Activated CD4-positive, alpha-beta T cell treated with anti-CD3 and anti-CD28 coated beads, Interleukin-10, Interleukin-2, amounts not matched to agents 100 ng/mL and 50 ng/mL, durations not matched to agents 16 hours and 8 hours (primary cell): ENCODE measurements around the gene NACAD.

Experiments used
- DNase-seq: peaks from one replicate; pipeline ENCODE4 v3.0.0-alpha.2; 2020

The NACAD gene

GRCh38 chr7:45112648-45113047 is 23.9 kb upstream of the NACAD start:
- DNase-seq, result no peak

- peak; percentile 96 for DNase-seq
Measured at GRCh38 chr7:45111298-45112223, 22.8 kb upstream of the NACAD start, which contains the start of gene TBRG4. TSS of gene TBRG4 (minus strand) at chr7:45111697. CDS start at chr7:45109237, 2,460 bp downstream.

GRCh38 chr7:45108863-45109262 is 20.1 kb upstream of the NACAD start:
- DNase-seq, result no peak

- DNase-seq, result no peak
Measured at GRCh38 chr7:45107356-45107755, 18.6 kb upstream of the NACAD start.

GRCh38 chr7:45106820-45107219 is 18.1 kb upstream of the NACAD start:
- no peak for DNase-seq

- no peak for DNase-seq
Measured at GRCh38 chr7:45105588-45106188, 16.9 kb upstream of the NACAD start.

GRCh38 chr7:45104844-45105587 is 16.2 kb upstream of the NACAD start:
- DNase-seq, result no peak

- no peak for DNase-seq
Measured at GRCh38 chr7:45103958-45104843, 15.4 kb upstream of the NACAD start.

GRCh38 chr7:45102785-45103712 is 14.3 kb upstream of the NACAD start:
- DNase-seq, result no peak

- no peak for DNase-seq
Measured at GRCh38 chr7:45101748-45102147, 13.0 kb upstream of the NACAD start.

GRCh38 chr7:45100761-45101480 is 12.2 kb upstream of the NACAD start:
- DNase-seq, result no peak

- no peak for DNase-seq
Measured at GRCh38 chr7:45099891-45100760, 11.4 kb upstream of the NACAD start.

GRCh38 chr7:45098983-45099839 is 10.4 kb upstream of the NACAD start:
- no peak for DNase-seq

GRCh38 chr7:45092931-45093235 is 4.1 kb upstream of the NACAD start:
- DNase-seq, result no peak

- no peak for DNase-seq
Measured at GRCh38 chr7:45092100-45092930, 3.5 kb upstream of the NACAD start.

- peak; percentile 71 for DNase-seq
Measured at GRCh38 chr7:45089341-45089891, 647 bp upstream of the NACAD start.

GRCh38 chr7:45088146-45088701 is 545 bp downstream of the NACAD start:
- no peak for DNase-seq
